ENCODE measurements around the gene EIF1B.

DNA sequence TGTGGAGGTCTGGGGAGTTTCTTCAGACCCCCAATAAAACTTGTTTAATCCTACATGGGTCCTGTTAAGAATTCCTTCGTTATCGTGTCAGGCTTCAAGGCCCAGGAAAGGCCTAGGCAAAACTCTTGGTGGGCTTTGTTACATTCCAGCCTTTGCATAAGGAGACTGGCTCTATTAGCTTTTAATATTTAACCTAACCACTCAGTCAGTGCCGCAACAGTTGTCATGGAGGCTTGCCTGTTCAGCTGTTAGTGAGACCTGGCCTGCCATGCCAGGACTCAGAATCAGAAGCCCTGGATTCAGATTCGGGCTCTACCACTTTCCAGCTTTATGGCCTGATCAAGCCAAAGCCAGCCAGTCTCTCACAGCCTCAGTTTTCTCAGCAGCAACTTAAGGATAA lies 19.6 kb downstream of the EIF1B start:
- TF ChIP-seq EZH2 (IDR thresholded peaks at IDR 0.05; ENCODE audit: borderline replicate concordance, low read depth, low read length, poor library complexity, severe bottlenecking) = no peak
- no peak for TF ChIP-seq CTCF (conservative IDR thresholded peaks at IDR 0.05; ENCODE audit: low read depth, low read length)

Data from A673 (cell line).